ENCODE data around the gene TMEM69.

DNA sequence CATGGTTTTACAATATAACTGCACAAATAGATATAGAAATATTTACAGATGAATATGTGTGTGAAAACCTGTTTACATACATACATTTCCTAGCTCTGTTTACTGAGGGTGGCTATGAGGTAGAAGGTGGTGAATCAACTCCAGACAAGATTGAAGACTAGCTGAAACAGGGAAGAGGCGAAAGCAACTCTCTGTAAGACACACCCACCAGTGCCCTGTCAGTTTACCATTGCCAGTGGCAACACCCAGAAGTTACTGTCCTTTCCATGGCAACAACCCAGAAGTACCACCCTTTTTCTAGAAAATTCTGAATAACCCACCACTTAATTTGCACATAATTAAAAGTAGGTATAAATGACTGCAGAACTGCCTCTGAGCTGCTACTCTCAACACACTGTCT is 16.7 kb downstream of the TMEM69 start:
- TF ChIP-seq, protein P1, sequence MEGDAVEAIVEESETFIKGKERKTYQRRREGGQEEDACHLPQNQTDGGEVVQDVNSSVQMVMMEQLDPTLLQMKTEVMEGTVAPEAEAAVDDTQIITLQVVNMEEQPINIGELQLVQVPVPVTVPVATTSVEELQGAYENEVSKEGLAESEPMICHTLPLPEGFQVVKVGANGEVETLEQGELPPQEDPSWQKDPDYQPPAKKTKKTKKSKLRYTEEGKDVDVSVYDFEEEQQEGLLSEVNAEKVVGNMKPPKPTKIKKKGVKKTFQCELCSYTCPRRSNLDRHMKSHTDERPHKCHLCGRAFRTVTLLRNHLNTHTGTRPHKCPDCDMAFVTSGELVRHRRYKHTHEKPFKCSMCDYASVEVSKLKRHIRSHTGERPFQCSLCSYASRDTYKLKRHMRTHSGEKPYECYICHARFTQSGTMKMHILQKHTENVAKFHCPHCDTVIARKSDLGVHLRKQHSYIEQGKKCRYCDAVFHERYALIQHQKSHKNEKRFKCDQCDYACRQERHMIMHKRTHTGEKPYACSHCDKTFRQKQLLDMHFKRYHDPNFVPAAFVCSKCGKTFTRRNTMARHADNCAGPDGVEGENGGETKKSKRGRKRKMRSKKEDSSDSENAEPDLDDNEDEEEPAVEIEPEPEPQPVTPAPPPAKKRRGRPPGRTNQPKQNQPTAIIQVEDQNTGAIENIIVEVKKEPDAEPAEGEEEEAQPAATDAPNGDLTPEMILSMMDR (IDR thresholded peaks at IDR 0.05) = no peak
- no peak for TF ChIP-seq POLR2A (IDR thresholded peaks at IDR 0.05)

Measured in uterus (tissue), 2 donors.